HepG2 (cell line): ENCODE results near the gene GRAMD1A. TPM values are rescaled to one million over a fixed set of nuclear protein-coding genes. Genes with fewer than 3 reads are reported as not detected.
A peak's percentile ranks its signal among the peaks of the same experiment; 100 is the strongest.

Experiments used
- ARNT2 ChIP-seq: sonication (generic); formaldehyde crosslinking; IDR thresholded peaks from 2 replicates; pipeline ENCODE4 v1.8.0; 2022; ENCODE audit warnings: mild to moderate bottlenecking, low read depth, missing genetic modification reagents, moderate library complexity
- BHLHE40 ChIP-seq: IDR thresholded peaks from 2 replicates; pipeline ENCODE4 v1.6.1; 2011; ENCODE audit warnings: low read length, improper control_type of control experiment
- CREBL2 ChIP-seq: sonication (generic); formaldehyde crosslinking; IDR thresholded peaks from 2 replicates; pipeline ENCODE4 v1.8.1; 2023; ENCODE audit warnings: missing genetic modification reagents, mild to moderate bottlenecking, borderline replicate concordance
- FOXO4 ChIP-seq: sonication (generic); formaldehyde crosslinking; conservative IDR thresholded peaks from 2 replicates; pipeline ENCODE4 v1.8.1; 2023; ENCODE audit warnings: missing genetic modification reagents
- KLF9 ChIP-seq: IDR thresholded peaks from 2 replicates; pipeline ENCODE4 v1.6.1; 2016; ENCODE audit warnings: low read depth
- NFE2L1 ChIP-seq: sonication (generic); formaldehyde crosslinking; IDR thresholded peaks from 2 replicates; pipeline ENCODE4 v1.4.0; 2020; ENCODE audit warnings: missing genetic modification reagents, mild to moderate bottlenecking, borderline replicate concordance
- NPAS2 ChIP-seq: sonication (generic); formaldehyde crosslinking; IDR thresholded peaks from 2 replicates; pipeline ENCODE4 v1.8.0; 2022; ENCODE audit warnings: mild to moderate bottlenecking, missing genetic modification reagents, borderline replicate concordance
- PRDM15 ChIP-seq: sonication (generic); formaldehyde crosslinking; IDR thresholded peaks from 2 replicates; pipeline ENCODE4 v1.4.0; 2020; ENCODE audit warnings: missing genetic modification reagents
- SAP130 ChIP-seq: IDR thresholded peaks from 2 replicates; pipeline ENCODE4 v1.6.1; 2016; ENCODE audit warnings: low read depth
- TP53 ChIP-seq: sonication (generic); formaldehyde crosslinking; conservative IDR thresholded peaks from 2 replicates; pipeline ENCODE4 v1.4.0; 2020; ENCODE audit warnings: missing genetic modification reagents
- ZNF205 ChIP-seq: IDR thresholded peaks from 2 replicates; pipeline ENCODE4 v1.6.1; 2018; ENCODE audit warnings: missing biosample characterization, missing genetic modification reagents
- ZNF282 ChIP-seq: fragments of 450-650 bp; IDR thresholded peaks from 2 replicates; pipeline ENCODE4 v1.6.1; 2018; ENCODE audit not compliant: partially characterized antibody
- ZNF703 ChIP-seq: sonication (generic); formaldehyde crosslinking; IDR thresholded peaks from 2 replicates; pipeline ENCODE4 v1.5.1; 2020; ENCODE audit warnings: missing genetic modification reagents, mild to moderate bottlenecking, moderate library complexity, borderline replicate concordance
- polyA plus RNA-seq, 8 experiments: library from polyadenylated mRNA; depleted of rRNA in 3 of 8; stranded (reverse) in 7 of 8; unstranded in 1 of 8; fragments of >200 nt; fragmentation: Illumina TruSeq in 4 of 8; extraction: Trizol in 4 of 8; gene quantifications; 2 replicates each; pipeline versions ENCODE4 v1.2.1 to v1.2.3, GENCODE V29; 2011 to 2016; ENCODE audit warnings: low read depth in 4 of 8, missing spikeins in 1 of 8, mixed read lengths in 1 of 8; ENCODE audit not compliant: insufficient read depth in 1 of 8
- total RNA-seq, 5 experiments: library from RNA; depleted of rRNA; stranded (reverse); fragments of >200 nt; fragmentation: Illumina TruSeq; extraction: Trizol; gene quantifications; 2 replicates each; pipeline ENCODE4 v1.2.3, GENCODE V29; 2016; ENCODE audit warnings: low read depth in 1 of 5
- TF ChIP-seq, protein P1 (sequence below): sonication (generic); formaldehyde crosslinking; IDR thresholded peaks from 2 replicates; pipeline ENCODE4 v1.4.0; 2020; ENCODE audit warnings: missing genetic modification reagents
- TF ChIP-seq, protein P2 (sequence below), 2 experiments: sonication (generic) in 1 of 2; formaldehyde crosslinking in 1 of 2; IDR thresholded peaks; 2 replicates each; pipeline versions ENCODE4 v1.4.0 to v1.6.1; 2018 to 2020; ENCODE audit warnings: missing genetic modification reagents in 2 of 2, borderline replicate concordance in 1 of 2, low read depth in 1 of 2, mild to moderate bottlenecking in 1 of 2, missing biosample characterization in 1 of 2
- TF ChIP-seq, protein P3 (sequence below): sonication (generic); formaldehyde crosslinking; IDR thresholded peaks from 2 replicates; pipeline ENCODE4 v1.8.1; 2022; ENCODE audit warnings: mild to moderate bottlenecking, missing genetic modification reagents

Gene GRAMD1A
- total and polyA plus RNA-seq, 2 of the 13 experiments (the other 11 are each of a cell fraction or from before 2014, with no cell fraction given) = 14.7 to 181 TPM

- TF ChIP-seq ARNT2 (CRISPR knock-in tag) (no peak), ZNF703 (CRISPR knock-in tag) (0 out of 2 replicates have a peak, but pooled peaks have one; percentile 25), TP53 (no peak; the same call in 1 of the 2 replicates), KLF9 (CRISPR knock-in tag) (0 out of 2 replicates have a peak, but pooled peaks have one; percentile 18), NPAS2 (CRISPR knock-in tag) (no peak), ZNF205 (no peak; the same call in 1 of the 2 replicates), FOXO4 (CRISPR knock-in tag) (no peak), CREBL2 (CRISPR knock-in tag) (no peak), ZNF282 (no peak), SAP130 (CRISPR knock-in tag) (peak; percentile 89), NFE2L1 (no peak), PRDM15 (CRISPR knock-in tag) (peak; percentile 34; the same call in 1 of the 2 replicates), BHLHE40 (no peak)
- TF ChIP-seq, protein P1, sequence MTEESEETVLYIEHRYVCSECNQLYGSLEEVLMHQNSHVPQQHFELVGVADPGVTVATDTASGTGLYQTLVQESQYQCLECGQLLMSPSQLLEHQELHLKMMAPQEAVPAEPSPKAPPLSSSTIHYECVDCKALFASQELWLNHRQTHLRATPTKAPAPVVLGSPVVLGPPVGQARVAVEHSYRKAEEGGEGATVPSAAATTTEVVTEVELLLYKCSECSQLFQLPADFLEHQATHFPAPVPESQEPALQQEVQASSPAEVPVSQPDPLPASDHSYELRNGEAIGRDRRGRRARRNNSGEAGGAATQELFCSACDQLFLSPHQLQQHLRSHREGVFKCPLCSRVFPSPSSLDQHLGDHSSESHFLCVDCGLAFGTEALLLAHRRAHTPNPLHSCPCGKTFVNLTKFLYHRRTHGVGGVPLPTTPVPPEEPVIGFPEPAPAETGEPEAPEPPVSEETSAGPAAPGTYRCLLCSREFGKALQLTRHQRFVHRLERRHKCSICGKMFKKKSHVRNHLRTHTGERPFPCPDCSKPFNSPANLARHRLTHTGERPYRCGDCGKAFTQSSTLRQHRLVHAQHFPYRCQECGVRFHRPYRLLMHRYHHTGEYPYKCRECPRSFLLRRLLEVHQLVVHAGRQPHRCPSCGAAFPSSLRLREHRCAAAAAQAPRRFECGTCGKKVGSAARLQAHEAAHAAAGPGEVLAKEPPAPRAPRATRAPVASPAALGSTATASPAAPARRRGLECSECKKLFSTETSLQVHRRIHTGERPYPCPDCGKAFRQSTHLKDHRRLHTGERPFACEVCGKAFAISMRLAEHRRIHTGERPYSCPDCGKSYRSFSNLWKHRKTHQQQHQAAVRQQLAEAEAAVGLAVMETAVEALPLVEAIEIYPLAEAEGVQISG (CRISPR knock-in tag) = no peak; the same call in none of the 2 replicates
- TF ChIP-seq, protein P2, sequence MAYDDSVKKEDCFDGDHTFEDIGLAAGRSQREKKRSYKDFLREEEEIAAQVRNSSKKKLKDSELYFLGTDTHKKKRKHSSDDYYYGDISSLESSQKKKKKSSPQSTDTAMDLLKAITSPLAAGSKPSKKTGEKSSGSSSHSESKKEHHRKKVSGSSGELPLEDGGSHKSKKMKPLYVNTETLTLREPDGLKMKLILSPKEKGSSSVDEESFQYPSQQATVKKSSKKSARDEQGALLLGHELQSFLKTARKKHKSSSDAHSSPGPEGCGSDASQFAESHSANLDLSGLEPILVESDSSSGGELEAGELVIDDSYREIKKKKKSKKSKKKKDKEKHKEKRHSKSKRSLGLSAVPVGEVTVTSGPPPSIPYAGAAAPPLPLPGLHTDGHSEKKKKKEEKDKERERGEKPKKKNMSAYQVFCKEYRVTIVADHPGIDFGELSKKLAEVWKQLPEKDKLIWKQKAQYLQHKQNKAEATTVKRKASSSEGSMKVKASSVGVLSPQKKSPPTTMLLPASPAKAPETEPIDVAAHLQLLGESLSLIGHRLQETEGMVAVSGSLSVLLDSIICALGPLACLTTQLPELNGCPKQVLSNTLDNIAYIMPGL (CRISPR knock-in tag; IDR thresholded peaks at IDR 0.05; ENCODE audit: borderline replicate concordance in 1 of 2, low read depth in 1 of 2) = no peak
- TF ChIP-seq, protein P3, sequence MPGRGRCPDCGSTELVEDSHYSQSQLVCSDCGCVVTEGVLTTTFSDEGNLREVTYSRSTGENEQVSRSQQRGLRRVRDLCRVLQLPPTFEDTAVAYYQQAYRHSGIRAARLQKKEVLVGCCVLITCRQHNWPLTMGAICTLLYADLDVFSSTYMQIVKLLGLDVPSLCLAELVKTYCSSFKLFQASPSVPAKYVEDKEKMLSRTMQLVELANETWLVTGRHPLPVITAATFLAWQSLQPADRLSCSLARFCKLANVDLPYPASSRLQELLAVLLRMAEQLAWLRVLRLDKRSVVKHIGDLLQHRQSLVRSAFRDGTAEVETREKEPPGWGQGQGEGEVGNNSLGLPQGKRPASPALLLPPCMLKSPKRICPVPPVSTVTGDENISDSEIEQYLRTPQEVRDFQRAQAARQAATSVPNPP = no peak
These were observed 5.2 kb upstream of the GRAMD1A start (continued) for GRCh38 chr19:34994643-34995541.
